RWPE2 (cell line): ENCODE data around the gene BIRC3.

ENCODE experiments used
- ATAC-seq: fragments of 200-7000 bp; cut with Tn5 transposase; 3 replicates; pipeline ENCODE4 v1.9.1; 2021; ENCODE audit warnings: low read depth
- DNase-seq: peaks from one replicate; pipeline ENCODE4 v3.0.0-alpha.2; 2020; ENCODE audit warnings: low spot score
- H3K27ac ChIP-seq: fragments of 450-650 bp; 2 replicates; pipeline ENCODE4 v1.5.1; 2017; ENCODE audit warnings: mild to moderate bottlenecking; ENCODE audit not compliant: poor library complexity, severe bottlenecking
- H3K27me3 ChIP-seq: fragments of 250-450 bp; sonication (Bioruptor Pico); 2 replicates; pipeline ENCODE4 v1.5.1; 2021; ENCODE audit warnings: mild to moderate bottlenecking, moderate library complexity; ENCODE audit not compliant: insufficient read depth, poor library complexity, severe bottlenecking
- H3K36me3 ChIP-seq: fragments of 250-450 bp; sonication (Bioruptor Pico); 2 replicates; pipeline ENCODE4 v1.5.1; 2020; ENCODE audit warnings: low read depth, mild to moderate bottlenecking, moderate library complexity
- H3K4me1 ChIP-seq: fragments of 250-450 bp; sonication (Bioruptor Pico); 2 replicates; pipeline ENCODE4 v1.5.1; 2021; ENCODE audit warnings: mild to moderate bottlenecking, moderate library complexity; ENCODE audit not compliant: insufficient read depth, poor library complexity, severe bottlenecking
- H3K4me3 ChIP-seq: fragments of 250-450 bp; sonication (Bioruptor Pico); 2 replicates; pipeline ENCODE4 v1.5.1; 2021; ENCODE audit warnings: mild to moderate bottlenecking, moderate library complexity; ENCODE audit not compliant: severe bottlenecking
- H3K9me3 ChIP-seq: fragments of 250-450 bp; sonication (Bioruptor Pico); 2 replicates; pipeline ENCODE4 v1.5.1; 2021; ENCODE audit warnings: mild to moderate bottlenecking, moderate library complexity; ENCODE audit not compliant: severe bottlenecking
- CTCF ChIP-seq: fragments of 450-650 bp; IDR thresholded peaks from one replicate; pipeline ENCODE4 v1.5.1; 2017; ENCODE audit warnings: mild to moderate bottlenecking, moderate library complexity; ENCODE audit not compliant: poor library complexity, severe bottlenecking

The BIRC3 gene

GRCh38 chr11:102384419-102385079 is 67.3 kb downstream of the BIRC3 start:
- no peak for DNase-seq
- Histone ChIP-seq H3K4me1 (no peaks in the 10 kb centered on the region), H3K4me3 (no peak overlapping the region), H3K9me3 (no peaks in the 10 kb centered on the region), H3K36me3 (peaks cover 73% of the 10 kb centered on the region), H3K27me3 (no peaks in the 10 kb centered on the region), H3K27ac (no peak overlapping the region)
- TF ChIP-seq CTCF: no peak
- ATAC-seq: no peak

GRCh38 chr11:102385085-102386007 is 68.1 kb downstream of the BIRC3 start:
- TF ChIP-seq CTCF: no peak
- Histone ChIP-seq H3K36me3 (peaks cover 67% of the 10 kb centered on the region), H3K27me3 (no peaks in the 10 kb centered on the region), H3K4me1 (no peaks in the 10 kb centered on the region), H3K9me3 (no peaks in the 10 kb centered on the region), H3K27ac (no peak overlapping the region), H3K4me3 (no peak overlapping the region)
- DNase-seq (no peak), ATAC-seq (no peak)

- Histone ChIP-seq H3K36me3 (peaks cover 63% of the 10 kb centered on the region), H3K27me3 (no peaks in the 10 kb centered on the region), H3K4me1 (no peaks in the 10 kb centered on the region), H3K27ac (no peak overlapping the region), H3K4me3 (no peak overlapping the region), H3K9me3 (no peaks in the 10 kb centered on the region)
- TF ChIP-seq CTCF: no peak
- no peak for DNase-seq
- ATAC-seq: no peak
These were observed 69.0 kb downstream of the BIRC3 start for GRCh38 chr11:102386136-102386734.

GRCh38 chr11:102387043-102387781 is 69.9 kb downstream of the BIRC3 start:
- Histone ChIP-seq H3K27ac (no peak overlapping the region), H3K4me1 (no peaks in the 10 kb centered on the region), H3K4me3 (no peak overlapping the region), H3K9me3 (no peaks in the 10 kb centered on the region), H3K27me3 (no peaks in the 10 kb centered on the region), H3K36me3 (peaks cover 62% of the 10 kb centered on the region)
- TF ChIP-seq CTCF: no peak
- ATAC-seq (no peak), DNase-seq (no peak)
